HPDE6-E6E7 (cell line): ENCODE data around the gene FKBP15.
"Not testable (repeated sequence)": the region's sequence is repeated elsewhere in the genome, so short reads cannot be mapped to it uniquely, and the experiment has no call there.

ENCODE experiments used
- DNase-seq: peaks from one replicate; pipeline ENCODE4 v3.0.0; 2011; ENCODE audit warnings: missing footprints; ENCODE audit errors: extremely low spot score

Gene FKBP15

GRCh38 chr9:113149561-113149960 is 71.5 kb downstream of the FKBP15 start:
- DNase-seq, result not testable (repeated sequence)

GRCh38 chr9:113148781-113149510 is 72.1 kb downstream of the FKBP15 start:
- DNase-seq, result no peak

- no peak for DNase-seq
These were observed 72.7 kb downstream of the FKBP15 start for GRCh38 chr9:113148372-113148705.

- no peak for DNase-seq
These were observed 77.4 kb downstream of the FKBP15 start for GRCh38 chr9:113143432-113144227.

GRCh38 chr9:113140896-113141295 is 80.2 kb downstream of the FKBP15 start:
- not testable (repeated sequence) for DNase-seq

- DNase-seq, result no peak
These were observed 81.1 kb downstream of the FKBP15 start for GRCh38 chr9:113139953-113140352.

GRCh38 chr9:113139225-113139829 is 81.8 kb downstream of the FKBP15 start:
- DNase-seq, result no peak

- no peak for DNase-seq
These were observed 82.3 kb downstream of the FKBP15 start for GRCh38 chr9:113138760-113139159.

- no peak for DNase-seq
These were observed 83.6 kb downstream of the FKBP15 start for GRCh38 chr9:113137196-113138168.

- DNase-seq, result no peak
These were observed 89.4 kb downstream of the FKBP15 start for GRCh38 chr9:113131689-113132151.

GRCh38 chr9:113129884-113130283 is 91.2 kb downstream of the FKBP15 start:
- no peak for DNase-seq

- DNase-seq, result no peak
These were observed 91.6 kb downstream of the FKBP15 start for GRCh38 chr9:113129466-113129865.

- DNase-seq, result no peak
These were observed 95.6 kb downstream of the FKBP15 start for GRCh38 chr9:113125386-113126035.

- DNase-seq, result not testable (repeated sequence)
These were observed 102.2 kb downstream of the FKBP15 start for GRCh38 chr9:113118829-113119228.
